Neuronal stem cell (in vitro differentiated cells): ENCODE measurements around the gene ARHGAP1.

Source experiments
- DNase-seq: peaks from one replicate; pipeline ENCODE4 v3.0.0-alpha.2; 2013; ENCODE audit warnings: low spot score
- H2AFZ ChIP-seq: one replicate; pipeline ENCODE4 v1.6.1; 2013; ENCODE audit warnings: mild to moderate bottlenecking, low read length, inconsistent platforms
- H2AK5ac ChIP-seq: 2 replicates; pipeline ENCODE4 v1.6.1; 2013; ENCODE audit warnings: low read depth, mild to moderate bottlenecking, inconsistent platforms, low read length, moderate library complexity, mixed read lengths
- H2BK120ac ChIP-seq: 2 replicates; pipeline ENCODE4 v1.6.1; 2013; ENCODE audit warnings: low read depth, mild to moderate bottlenecking, inconsistent platforms, low read length, moderate library complexity, mixed read lengths
- H2BK12ac ChIP-seq: one replicate; pipeline ENCODE4 v1.6.1; 2013; ENCODE audit warnings: low read length, inconsistent platforms
- H2BK15ac ChIP-seq: 2 replicates; pipeline ENCODE4 v1.6.1; 2013; ENCODE audit warnings: mild to moderate bottlenecking, low read length, inconsistent platforms, mixed read lengths
- H2BK5ac ChIP-seq: one replicate; pipeline ENCODE4 v1.6.1; 2013; ENCODE audit warnings: inconsistent platforms, mild to moderate bottlenecking, low read length, moderate library complexity
- H3K14ac ChIP-seq: one replicate; pipeline ENCODE4 v1.6.1; 2013; ENCODE audit warnings: low read length, inconsistent platforms
- H3K18ac ChIP-seq: 2 replicates; pipeline ENCODE4 v1.6.1; 2013; ENCODE audit warnings: low read length, inconsistent platforms
- H3K23ac ChIP-seq: 2 replicates; pipeline ENCODE4 v1.6.1; 2013; ENCODE audit warnings: low read depth, mild to moderate bottlenecking, mixed read lengths, low read length, inconsistent platforms; ENCODE audit not compliant: poor library complexity
- H3K27ac ChIP-seq: replicated peaks from 3 replicates; pipeline ENCODE4 v1.5.1; 2013; ENCODE audit warnings: low read length, inconsistent platforms
- H3K27me3 ChIP-seq, 3 experiments: 2 replicates each; pipeline ENCODE4 v1.6.1; 2013; ENCODE audit warnings: low read length in 3 of 3, mild to moderate bottlenecking in 2 of 3, inconsistent platforms in 1 of 3, low read depth in 1 of 3, mixed read lengths in 1 of 3, moderate library complexity in 1 of 3; ENCODE audit not compliant: control insufficient read depth in 3 of 3, insufficient read depth in 3 of 3
- H3K36me3 ChIP-seq, 2 donors: replicated peaks in 1 of 2; 2 replicates each; pipeline ENCODE4 v1.6.1; 2013; ENCODE audit warnings: low read length in 2 of 2; ENCODE audit not compliant: control insufficient read depth in 2 of 2, insufficient read depth in 2 of 2
- H3K4ac ChIP-seq: 2 replicates; pipeline ENCODE4 v1.6.1; 2013; ENCODE audit warnings: inconsistent platforms, mild to moderate bottlenecking, low read length, moderate library complexity
- H3K4me1 ChIP-seq, 2 donors: 1 replicate in 1 of 2; 2 replicates in 1 of 2; pipeline ENCODE4 v1.6.1; 2013; ENCODE audit warnings: low read length in 2 of 2, low read depth in 1 of 2; ENCODE audit not compliant: control insufficient read depth in 2 of 2, insufficient read depth in 1 of 2
- H3K4me2 ChIP-seq: one replicate; pipeline ENCODE4 v1.6.1; 2013; ENCODE audit warnings: mild to moderate bottlenecking, low read length, inconsistent platforms; ENCODE audit not compliant: insufficient read depth, poor library complexity, severe bottlenecking
- H3K4me3 ChIP-seq, 2 donors: 2 replicates each; pipeline ENCODE4 v1.5.1; 2013; ENCODE audit warnings: low read length in 2 of 2, mild to moderate bottlenecking in 2 of 2, inconsistent platforms in 1 of 2, moderate library complexity in 1 of 2
- H3K79me1 ChIP-seq: one replicate; pipeline ENCODE4 v1.6.1; 2013; ENCODE audit warnings: low read depth, mild to moderate bottlenecking, inconsistent platforms, low read length, moderate library complexity
- H3K9ac ChIP-seq: one replicate; pipeline ENCODE4 v1.6.1; 2013; ENCODE audit warnings: mild to moderate bottlenecking, low read depth, low read length, inconsistent platforms; ENCODE audit not compliant: poor library complexity
- H3K9me3 ChIP-seq, 2 donors: replicated peaks in 1 of 2; 2 replicates each; pipeline versions ENCODE3 to v1.6.1; 2013; ENCODE audit warnings: low read length in 2 of 2, mild to moderate bottlenecking in 2 of 2, inconsistent platforms in 1 of 2, low read depth in 1 of 2, mixed read lengths in 1 of 2, moderate library complexity in 1 of 2; ENCODE audit not compliant: control insufficient read depth in 2 of 2, insufficient read depth in 1 of 2
- H4K8ac ChIP-seq: one replicate; pipeline ENCODE4 v1.6.1; 2013; ENCODE audit warnings: low read depth, mild to moderate bottlenecking, inconsistent platforms, low read length, moderate library complexity
- H4K91ac ChIP-seq: one replicate; pipeline ENCODE4 v1.6.1; 2013; ENCODE audit warnings: low read length, low read depth, mild to moderate bottlenecking, inconsistent platforms; ENCODE audit not compliant: poor library complexity
- WGBS, 2 donors: extraction: QIAGEN DNeasy Blood & Tissue Kit; methylation state at CpG; one replicate each; pipeline ENCODE4 v1.1.7; 2013; ENCODE audit warnings: missing lambda C conversion rate in 2 of 2, mixed read lengths in 1 of 2; ENCODE audit not compliant: insufficient read length in 2 of 2, insufficient replicate concordance in 1 of 2; ENCODE audit errors: extremely low coverage in 2 of 2; 5-methylcytosine and 5-hydroxymethylcytosine counted together

ARHGAP1 gene

DNA sequence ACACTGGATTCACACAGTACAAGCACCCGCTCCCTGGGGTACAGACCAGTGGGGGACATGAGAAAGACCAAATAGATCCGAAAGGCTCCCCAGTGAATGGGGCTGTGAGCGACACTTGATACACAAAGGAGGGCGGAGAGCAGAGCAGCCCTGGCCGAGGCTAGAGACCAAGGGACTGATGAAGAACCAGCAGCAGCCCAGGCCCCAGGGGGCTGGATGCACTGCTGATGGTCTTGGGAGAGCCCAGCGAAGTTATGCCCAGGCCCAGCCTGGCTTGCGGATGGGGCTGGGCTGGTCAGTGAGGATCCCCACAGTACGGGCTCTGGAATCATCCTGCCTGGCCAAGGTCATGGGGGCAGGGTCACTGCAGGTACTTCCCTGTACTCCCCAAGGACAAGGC is 23.2 kb downstream of the ARHGAP1 start:
- no peak overlapping the region for H2BK5ac ChIP-seq
- H3K79me1 ChIP-seq: peaks cover 5% of the 10 kb centered on the region
- H3K9me3 ChIP-seq: no peaks in the 10 kb centered on the region
- no peak overlapping the region for H3K18ac ChIP-seq
- peaks cover 2 to 4% of the 10 kb centered on the region in 2 donors for H3K4me1 ChIP-seq
- no peak overlapping the region for H3K27ac ChIP-seq
- no peaks in the 10 kb centered on the region for H3K27me3 ChIP-seq
- H2BK120ac ChIP-seq: no peak overlapping the region
- no peak overlapping the region for H4K91ac ChIP-seq
- no peak for DNase-seq
- H3K14ac ChIP-seq: no peak overlapping the region
- H3K23ac ChIP-seq: no peak overlapping the region
- H3K4me2 ChIP-seq: no peak overlapping the region
- H2BK15ac ChIP-seq: no peak overlapping the region
- H3K4me3 ChIP-seq: no peak overlapping the region
- no peak overlapping the region for H2AK5ac ChIP-seq
- H3K36me3 ChIP-seq: peaks cover 34 to 65% of the 10 kb centered on the region in 2 donors
- H2BK12ac ChIP-seq: no peak overlapping the region
- no CpG with 5 or more reads among the region's 8 CpGs for WGBS, 2 donors
- H4K8ac ChIP-seq: no peak overlapping the region
- H2AFZ ChIP-seq: no peak overlapping the region
- H3K9ac ChIP-seq: no peak overlapping the region
- no peak overlapping the region for H3K4ac ChIP-seq

DNA sequence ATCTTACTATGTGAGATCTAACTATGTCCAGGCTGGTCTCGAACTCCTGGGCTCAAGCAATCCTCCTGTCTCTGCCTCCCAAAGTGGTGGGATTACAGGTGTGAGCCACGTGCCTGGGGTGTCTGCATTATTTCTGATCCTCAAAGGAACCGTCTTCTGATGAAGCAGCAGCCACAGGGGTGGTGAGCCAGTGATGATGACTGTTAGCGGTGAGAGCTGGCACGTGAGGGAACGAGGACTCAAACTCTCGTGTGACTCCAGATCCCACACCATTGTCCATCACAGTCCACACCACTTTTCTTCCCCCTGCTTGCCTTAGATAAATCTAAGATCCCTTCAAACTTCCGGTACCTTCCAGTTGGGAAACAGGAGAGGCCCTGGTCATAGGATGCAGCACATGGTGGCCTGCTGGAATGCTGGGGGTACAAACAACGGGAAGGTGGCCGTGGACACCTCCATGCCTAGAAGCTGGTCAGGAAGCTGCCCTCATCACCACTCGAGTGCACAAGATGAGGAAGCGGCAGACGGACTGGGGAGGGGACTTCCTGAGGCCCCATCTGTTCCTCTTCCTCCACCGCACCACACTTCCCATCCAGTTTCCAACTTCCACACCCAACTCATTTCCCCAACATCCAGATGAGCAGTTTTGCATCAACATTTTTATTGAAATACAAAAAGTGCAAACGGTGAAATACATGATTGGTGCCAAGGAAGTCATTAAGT is 23.8 kb downstream of the ARHGAP1 start:
- Histone ChIP-seq H3K4me1 (peaks cover 2 to 4% of the 10 kb centered on the region in 2 donors), H4K8ac (peak overlapping the region; percentile 17), H3K14ac (peak overlapping the region; percentile 21), H3K18ac (peak overlapping the region; percentile 71), H3K27ac (no peak overlapping the region), H3K9ac (no peak overlapping the region), H2AFZ (no peak overlapping the region), H4K91ac (peak overlapping the region; percentile 92), H3K4me3 (no peak overlapping the region), H2BK15ac (no peak overlapping the region), H3K27me3 (no peaks in the 10 kb centered on the region), H3K4ac (no peak overlapping the region), H2AK5ac (no peak overlapping the region), H3K23ac (no peak overlapping the region), H2BK5ac (no peak overlapping the region), H2BK120ac (no peak overlapping the region), H2BK12ac (no peak overlapping the region), H3K9me3 (no peaks in the 10 kb centered on the region), H3K4me2 (no peak overlapping the region), H3K36me3 (peaks cover 38 to 67% of the 10 kb centered on the region in 2 donors), H3K79me1 (peaks cover 5% of the 10 kb centered on the region)
- no peak for DNase-seq
- WGBS, 2 donors: no CpG with 5 or more reads among the region's 15 CpGs

DNA sequence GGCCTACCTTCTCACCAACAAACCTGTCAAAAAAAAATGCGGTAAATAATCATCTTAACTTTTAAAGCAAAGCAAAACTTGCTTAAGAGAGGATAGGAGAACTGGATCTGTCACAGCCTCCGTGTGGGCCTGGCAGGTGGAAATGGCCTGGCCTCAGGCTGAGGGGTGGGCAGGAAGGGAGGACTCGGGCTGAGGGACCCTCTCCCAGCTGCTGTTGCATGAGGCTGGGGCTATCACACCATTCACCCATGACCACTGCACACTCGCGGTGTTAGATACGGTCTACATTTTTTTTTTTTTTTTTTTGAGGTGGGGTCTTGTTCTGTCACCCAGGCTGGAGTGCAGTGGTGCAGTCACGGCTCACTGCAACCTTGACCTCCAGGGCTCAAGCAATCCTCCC is 24.5 kb downstream of the ARHGAP1 start:
- Histone ChIP-seq H2AK5ac (no peak overlapping the region), H3K4ac (no peak overlapping the region), H3K14ac (no peak overlapping the region), H2BK12ac (no peak overlapping the region), H4K8ac (no peak overlapping the region), H3K79me1 (peaks cover 5% of the 10 kb centered on the region), H4K91ac (no peak overlapping the region), H3K23ac (no peak overlapping the region), H2BK15ac (no peak overlapping the region), H2BK5ac (no peak overlapping the region), H3K9me3 (no peaks in the 10 kb centered on the region), H3K27ac (no peak overlapping the region), H3K27me3 (no peaks in the 10 kb centered on the region), H3K9ac (no peak overlapping the region), H3K4me3 (no peak overlapping the region), H3K36me3 (peaks cover 36 to 70% of the 10 kb centered on the region in 2 donors), H3K18ac (no peak overlapping the region), H2AFZ (no peak overlapping the region), H3K4me2 (no peak overlapping the region), H3K4me1 (peaks cover 2 to 4% of the 10 kb centered on the region in 2 donors), H2BK120ac (no peak overlapping the region)
- no CpG with 5 or more reads among the region's 7 CpGs for WGBS, 2 donors
- DNase-seq: no peak

DNA sequence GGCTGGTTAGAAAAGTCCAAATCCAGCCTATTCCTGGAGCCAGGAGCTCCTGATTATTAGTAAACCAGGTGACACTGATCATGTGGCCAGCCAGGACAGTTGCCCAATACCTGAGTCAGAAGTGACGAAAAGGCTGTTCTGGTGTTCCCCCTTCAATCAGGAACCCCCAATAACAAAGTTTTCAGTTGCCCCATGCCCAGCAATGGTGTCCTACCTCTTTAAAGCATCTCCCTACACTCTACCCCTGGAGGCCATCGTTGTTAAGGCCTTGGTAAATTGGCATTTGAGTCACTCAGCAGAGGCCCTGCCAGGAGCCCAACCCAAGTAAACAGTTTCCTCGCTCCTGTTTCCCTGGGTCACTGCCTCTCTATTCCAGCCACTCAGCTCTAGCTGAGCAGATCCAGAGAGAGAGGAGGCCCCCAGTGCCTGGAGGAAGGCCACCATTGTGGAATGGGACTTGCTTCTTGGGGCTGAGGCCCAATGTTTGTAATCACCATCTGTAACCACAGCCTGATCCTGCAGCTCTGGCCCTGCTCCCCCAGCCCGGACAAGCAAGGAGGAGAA is 25.0 kb downstream of the ARHGAP1 start:
- H3K27ac ChIP-seq: no peak overlapping the region

More for the DNA sequence above, 25.0 kb downstream of the ARHGAP1 start:
- H3K4me2 ChIP-seq: no peak overlapping the region
- no peak overlapping the region for H2BK120ac ChIP-seq
- no peak overlapping the region for H3K23ac ChIP-seq
- peaks cover 5% of the 10 kb centered on the region for H3K79me1 ChIP-seq
- H3K14ac ChIP-seq: no peak overlapping the region
- no peak overlapping the region for H3K4ac ChIP-seq
- no peak overlapping the region for H2BK5ac ChIP-seq
- H3K27me3 ChIP-seq: no peaks in the 10 kb centered on the region
- H2BK12ac ChIP-seq: no peak overlapping the region
- no peak overlapping the region for H3K18ac ChIP-seq
- H2AFZ ChIP-seq: no peak overlapping the region
- H3K36me3 ChIP-seq: peaks cover 35 to 71% of the 10 kb centered on the region in 2 donors
- H3K4me3 ChIP-seq: no peak overlapping the region
- H2BK15ac ChIP-seq: no peak overlapping the region
- no peak for DNase-seq
- WGBS, 2 donors: no CpG with 5 or more reads among the region's 4 CpGs
- no peak overlapping the region for H4K8ac ChIP-seq
- no peak overlapping the region for H4K91ac ChIP-seq
- H3K4me1 ChIP-seq: peaks cover 2 to 4% of the 10 kb centered on the region in 2 donors
- H2AK5ac ChIP-seq: no peak overlapping the region
- no peak overlapping the region for H3K9ac ChIP-seq
- no peaks in the 10 kb centered on the region for H3K9me3 ChIP-seq
